Stomach (tissue), 9 donors: ENCODE results near the gene BID. TPM values are rescaled to one million over a fixed set of nuclear protein-coding genes. Genes with fewer than 3 reads are reported as not detected.

Source experiments
- DNase-seq, 2 donors: peaks; one replicate each; pipeline versions ENCODE4 v3.0.0 to v3.0.0-alpha.2; 2013 to 2019
- H3K27ac ChIP-seq, 5 donors: fragments of 200-600 bp in 4 of 5; sonication (generic) in 4 of 5; one replicate each; pipeline ENCODE4 v1.5.1; 2013 to 2019; ENCODE audit warnings: mild to moderate bottlenecking in 1 of 5, moderate library complexity in 1 of 5
- H3K27me3 ChIP-seq, 3 donors: fragments of 200-600 bp; sonication (generic); one replicate each; pipeline ENCODE4 v1.5.1; 2017 to 2019; ENCODE audit warnings: mixed run types in 1 of 3
- H3K36me3 ChIP-seq, 4 donors: fragments of 200-600 bp; sonication (generic); 1 replicate in 3 of 4; 2 replicates in 1 of 4; pipeline ENCODE4 v1.5.1; 2016 to 2019
- H3K4me1 ChIP-seq, 4 donors: fragments of 200-600 bp; sonication (generic); one replicate each; pipeline ENCODE4 v1.5.1; 2016 to 2019
- H3K4me3 ChIP-seq, 4 donors: fragments of 200-600 bp; sonication (generic) in 3 of 4; one replicate each; pipeline ENCODE4 v1.5.1; 2016 to 2019; ENCODE audit warnings: mild to moderate bottlenecking in 1 of 4
- H3K9me3 ChIP-seq, 4 donors: fragments of 200-600 bp; sonication (generic); one replicate each; pipeline ENCODE4 v1.5.1; 2016 to 2019
- CTCF ChIP-seq, 7 experiments: fragments of 450-650 bp in 4 of 7; fragments of 200-600 bp in 3 of 7; sonication (generic) in 3 of 7; IDR thresholded peaks; one replicate each; pipeline ENCODE4 v1.5.1; 2016 to 2019; ENCODE audit warnings: antibody characterized with exemption in 7 of 7, control low read depth in 2 of 7, mild to moderate bottlenecking in 1 of 7
- EP300 ChIP-seq: sonication (generic); formaldehyde crosslinking; IDR thresholded peaks from one replicate; pipeline ENCODE4 v1.6.1; 2017; ENCODE audit warnings: antibody characterized with exemption
- POLR2A ChIP-seq, 4 donors: fragments of 450-650 bp; IDR thresholded peaks; one replicate each; pipeline ENCODE4 v1.6.1; 2016; ENCODE audit warnings: antibody characterized with exemption in 4 of 4, control low read depth in 2 of 4, mild to moderate bottlenecking in 1 of 4, moderate library complexity in 1 of 4
- POLR2AphosphoS5 ChIP-seq, 3 donors: sonication (generic); formaldehyde crosslinking; IDR thresholded peaks; one replicate each; pipeline ENCODE4 v1.6.1; 2016; ENCODE audit warnings: antibody characterized with exemption in 3 of 3
- WGBS, 5 donors: extraction: QIAGEN DNeasy Blood & Tissue Kit in 3 of 5; methylation state at CpG; one replicate each; pipeline versions ENCODE4 v1.1.5 to v1.1.7; 2013 to 2018; 5-methylcytosine and 5-hydroxymethylcytosine counted together
- intact Hi-C: fragments of 100-400 bp; cut with DNase I; formaldehyde crosslinking; loops from one replicate; pipeline ENCODE4 v1.15.1; 2023; ENCODE audit warnings: low total_unique reads
- polyA plus RNA-seq, 3 donors: library from polyadenylated mRNA; stranded (reverse); fragments of 200-250 nt; gene quantifications; one replicate each; pipeline ENCODE4 v1.2.3, GENCODE V29; 2013
- total RNA-seq, 5 donors: library from RNA; depleted of rRNA; stranded (reverse); fragments of >200 nt; gene quantifications; one replicate each; pipeline versions ENCODE4 v1.1.0 to v1.2.3, GENCODE V29; 2014 to 2016
- donor health status: healthy with polysubstance abuse.
- donor health status: Bipolar disorder and iron deficiency.
- donor health status: healthy.

BID gene
- total and polyA plus RNA-seq, 8 donors, result 1.2 to 50.9 (median 19.7) TPM

- TF ChIP-seq POLR2A (IDR thresholded peaks at IDR 0.05), result no peak
- TF ChIP-seq POLR2AphosphoS5 (IDR thresholded peaks at IDR 0.05), result no peak
- TF ChIP-seq EP300, result no peak
- TF ChIP-seq CTCF (IDR thresholded peaks at IDR 0.05), result no peak
- Histone ChIP-seq H3K9me3 (no peaks in the 10 kb centered on the region), H3K4me3 (no peak overlapping the region), H3K27me3 (peaks cover 0 to 8% (median 0%) of the 10 kb centered on the region in 3 donors), H3K36me3 (no peaks in the 10 kb centered on the region), H3K27ac (no peak overlapping the region), H3K4me1 (peaks cover 13 to 58% (median 34%) of the 10 kb centered on the region in 4 donors)
- intact Hi-C loops, result no loop called here
- no peak for DNase-seq
- WGBS, 5 donors, result 81 to 88% (median 85%) methylated on average over 10 of the region's 10 CpGs
Observed at GRCh38 chr22:17775781-17776465, 1.7 kb upstream of the BID start.

GRCh38 chr22:17774926-17775685 lies 837 bp upstream of the BID start:
- H3K27ac ChIP-seq, result no peak overlapping the region
- H3K27me3 ChIP-seq, result peaks cover 0 to 2% (median 0%) of the 10 kb centered on the region in 3 donors
- TF ChIP-seq CTCF (IDR thresholded peaks at IDR 0.05), result no peak
- TF ChIP-seq POLR2A (IDR thresholded peaks at IDR 0.05), result no peak
- no peak for TF ChIP-seq POLR2AphosphoS5 (IDR thresholded peaks at IDR 0.05)
- TF ChIP-seq EP300, result no peak
- WGBS, 5 donors, result 75 to 82% (median 79%) methylated on average over 24 to 27 of the region's 27 CpGs
- H3K4me3 ChIP-seq, result peak overlapping the region in 3 of 4 donors; percentile 83 to 89 (median 83)
- H3K9me3 ChIP-seq, result no peaks in the 10 kb centered on the region
- peaks cover 12 to 59% (median 30%) of the 10 kb centered on the region in 4 donors for H3K4me1 ChIP-seq
- H3K36me3 ChIP-seq, result no peaks in the 10 kb centered on the region
- intact Hi-C loops, result no loop called here
- no peak for DNase-seq

- Histone ChIP-seq H3K4me3 (peak overlapping the region; percentile 81 to 89 (median 83)), H3K27me3 (no peaks in the 10 kb centered on the region), H3K36me3 (no peaks in the 10 kb centered on the region), H3K9me3 (no peaks in the 10 kb centered on the region), H3K4me1 (peaks cover 12 to 64% (median 32%) of the 10 kb centered on the region in 4 donors), H3K27ac (peak overlapping the region; percentile 55 to 85 (median 75))
- intact Hi-C loops, result no loop called here
- TF ChIP-seq POLR2A (IDR thresholded peaks at IDR 0.05) (no peak), EP300 (no peak), CTCF (IDR thresholded peaks at IDR 0.05) (no peak), POLR2AphosphoS5 (IDR thresholded peaks at IDR 0.05) (no peak)
- DNase-seq, result peak; percentile 59 to 78
- 1 to 18% (median 2%) methylated on average over 2 to 47 of the region's 47 CpGs for WGBS, 5 donors
Observed at GRCh38 chr22:17773606-17774205, 563 bp downstream of the BID start.

- DNase-seq, result peak in 1 of 2 donors; percentile 73
- Histone ChIP-seq H3K4me3 (peak overlapping the region; percentile 81 to 89 (median 83)), H3K27me3 (no peaks in the 10 kb centered on the region), H3K9me3 (no peaks in the 10 kb centered on the region), H3K36me3 (no peaks in the 10 kb centered on the region), H3K4me1 (peaks cover 12 to 58% (median 31%) of the 10 kb centered on the region in 4 donors), H3K27ac (peak overlapping the region in 4 of 5 donors; percentile 72 to 85 (median 80))
- intact Hi-C loops, result no loop called here
- 50 to 63% (median 56%) methylated on average over 11 to 18 of the region's 18 CpGs for WGBS, 5 donors
- TF ChIP-seq POLR2A (IDR thresholded peaks at IDR 0.05) (no peak), CTCF (IDR thresholded peaks at IDR 0.05) (no peak), EP300 (no peak), POLR2AphosphoS5 (IDR thresholded peaks at IDR 0.05) (no peak)
Observed at GRCh38 chr22:17772958-17773605, 1.2 kb downstream of the BID start.
